Activated naive CD4-positive, alpha-beta T cell treated with anti-CD3 and anti-CD28 coated beads, Interleukin-2, amount 50 U/mL, for 72 hours (primary cell): ENCODE results near the gene UPK3A. TPM values are rescaled to one million over a fixed set of nuclear protein-coding genes. Genes with fewer than 3 reads are reported as not detected.
"Not testable (repeated sequence)": the region's sequence is repeated elsewhere in the genome, so short reads cannot be mapped to it uniquely, and the experiment has no call there.

ENCODE experiments used
- ATAC-seq, 2 donors: fragments of 150-1000 bp; cut with Tn5 transposase; 2 replicates each; pipeline ENCODE4 v1.10.0; 2021; ENCODE audit warnings: mild to moderate bottlenecking in 2 of 2, moderate library complexity in 2 of 2
- DNase-seq, 2 donors: peaks; one replicate each; pipeline ENCODE4 v3.0.0; 2021 to 2022; ENCODE audit warnings: low spot score in 2 of 2
- H3K27ac Mint-ChIP-seq, 2 donors: one replicate each; pipeline ENCODE4 v1.8.0; 2022; ENCODE audit warnings: mild to moderate bottlenecking in 2 of 2, mixed read lengths in 2 of 2
- H3K36me3 Mint-ChIP-seq, 2 donors: one replicate each; pipeline ENCODE4 v1.8.0; 2022; ENCODE audit warnings: mixed read lengths in 2 of 2
- H3K9me3 Mint-ChIP-seq, 2 donors: one replicate each; pipeline ENCODE4 v1.8.0; 2022; ENCODE audit warnings: mixed read lengths in 2 of 2
- total RNA-seq, 2 donors: library from RNA; stranded (reverse); gene quantifications; one replicate each; pipeline ENCODE4 v1.2.3, GENCODE V29; 2022

Gene UPK3A
- total RNA-seq, 2 donors from 2014 or later = not detected

GRCh38 chr22:45292731-45293442 lies 8.1 kb downstream of the UPK3A start:
- no peak for DNase-seq
- H3K27ac Mint-ChIP-seq = no peak overlapping the region
- no peaks in the 10 kb centered on the region for H3K36me3 Mint-ChIP-seq
- H3K9me3 Mint-ChIP-seq = no peaks in the 10 kb centered on the region
- no peak for ATAC-seq

GRCh38 chr22:45294030-45294429 lies 9.3 kb downstream of the UPK3A start:
- Mint-ChIP-seq H3K27ac (no peak overlapping the region), H3K9me3 (no peaks in the 10 kb centered on the region), H3K36me3 (no peaks in the 10 kb centered on the region)
- ATAC-seq (no peak), DNase-seq (no peak)

GRCh38 chr22:45295004-45295403 lies 10.3 kb downstream of the UPK3A start:
- peak overlapping the region in 1 of 2 donors; percentile 66 for H3K27ac Mint-ChIP-seq
- H3K9me3 Mint-ChIP-seq, H3K36me3 Mint-ChIP-seq, ATAC-seq, DNase-seq: not testable (repeated sequence)

- no peaks in the 10 kb centered on the region for H3K9me3 Mint-ChIP-seq
- H3K27ac Mint-ChIP-seq = peak overlapping the region; percentile 66 to 79
- no peaks in the 10 kb centered on the region for H3K36me3 Mint-ChIP-seq
- ATAC-seq (no peak), DNase-seq (no peak)
Measured at GRCh38 chr22:45295492-45295891, 10.7 kb downstream of the UPK3A start.

- Mint-ChIP-seq H3K9me3 (no peaks in the 10 kb centered on the region), H3K27ac (peak overlapping the region; percentile 60 to 79), H3K36me3 (no peaks in the 10 kb centered on the region)
- ATAC-seq (peak; percentile 68 to 84), DNase-seq (no peak)
Measured at GRCh38 chr22:45296628-45297297, 12.0 kb downstream of the UPK3A start.

GRCh38 chr22:45298934-45299505 lies 14.3 kb downstream of the UPK3A start:
- no peak overlapping the region for H3K27ac Mint-ChIP-seq
- ATAC-seq = no peak
- no peaks in the 10 kb centered on the region for H3K36me3 Mint-ChIP-seq

GRCh38 chr22:45302751-45303150 lies 18.0 kb downstream of the UPK3A start:
- ATAC-seq = peak in 1 of 2 donors; percentile 34
- Mint-ChIP-seq H3K27ac (no peak overlapping the region), H3K9me3 (no peaks in the 10 kb centered on the region)

More at GRCh38 chr22:45298934-45299505, 14.3 kb downstream of the UPK3A start:
- DNase-seq = no peak
- no peaks in the 10 kb centered on the region for H3K9me3 Mint-ChIP-seq

GRCh38 chr22:45303181-45303580 lies 18.4 kb downstream of the UPK3A start:
- H3K27ac Mint-ChIP-seq = no peak overlapping the region

More at GRCh38 chr22:45302751-45303150, 18.0 kb downstream of the UPK3A start:
- H3K36me3 Mint-ChIP-seq = no peaks in the 10 kb centered on the region
- DNase-seq = no peak

GRCh38 chr22:45304971-45305370 lies 20.2 kb downstream of the UPK3A start:
- no peak for ATAC-seq
- Mint-ChIP-seq H3K27ac (no peak overlapping the region), H3K36me3 (no peaks in the 10 kb centered on the region), H3K9me3 (no peaks in the 10 kb centered on the region)
- DNase-seq = no peak

More at GRCh38 chr22:45303181-45303580, 18.4 kb downstream of the UPK3A start:
- peak in 1 of 2 donors; percentile 47 for ATAC-seq
- no peaks in the 10 kb centered on the region for H3K36me3 Mint-ChIP-seq
- no peaks in the 10 kb centered on the region for H3K9me3 Mint-ChIP-seq
- DNase-seq = no peak

GRCh38 chr22:45305456-45306075 lies 20.8 kb downstream of the UPK3A start:
- no peak for ATAC-seq
- Mint-ChIP-seq H3K36me3 (peaks cover 1 to 2% of the 10 kb centered on the region in 2 donors), H3K27ac (no peak overlapping the region), H3K9me3 (no peaks in the 10 kb centered on the region)
- DNase-seq = no peak

GRCh38 chr22:45306139-45306538 lies 21.4 kb downstream of the UPK3A start:
- no peak overlapping the region for H3K27ac Mint-ChIP-seq
- peaks cover 7 to 8% of the 10 kb centered on the region in 2 donors for H3K36me3 Mint-ChIP-seq
- ATAC-seq (no peak), DNase-seq (no peak)
- no peaks in the 10 kb centered on the region for H3K9me3 Mint-ChIP-seq

GRCh38 chr22:45308391-45308956 lies 23.7 kb downstream of the UPK3A start:
- Mint-ChIP-seq H3K27ac (peak overlapping the region; percentile 96), H3K36me3 (peaks cover 11 to 16% of the 10 kb centered on the region in 2 donors), H3K9me3 (no peaks in the 10 kb centered on the region)
- DNase-seq = no peak
- ATAC-seq = no peak

GRCh38 chr22:45308957-45309421 lies 24.2 kb downstream of the UPK3A start:
- DNase-seq (no peak), ATAC-seq (no peak)
- Mint-ChIP-seq H3K27ac (peak overlapping the region; percentile 96), H3K36me3 (peaks cover 11 to 16% of the 10 kb centered on the region in 2 donors), H3K9me3 (no peaks in the 10 kb centered on the region)

GRCh38 chr22:45309422-45310227 lies 24.9 kb downstream of the UPK3A start, which contains the start of gene FAM118A:
TSS of gene FAM118A (plus strand) at chr22:45309934. CDS start at chr22:45322380, 12,446 bp downstream.
- Mint-ChIP-seq H3K27ac (peak within 1 kb of the TSS; percentile 96), H3K36me3 (peaks cover 11 to 16% of the 10 kb centered on the region in 2 donors), H3K9me3 (no peaks in the 10 kb centered on the region)
- DNase-seq (peak; percentile 99 to 100), ATAC-seq (peak; percentile 86 to 88)

- H3K36me3 Mint-ChIP-seq = peaks cover 11 to 16% of the 10 kb centered on the region in 2 donors
- peak overlapping the region; percentile 89 to 95 for H3K27ac Mint-ChIP-seq
- DNase-seq (peak in 1 of 2 donors; percentile 19), ATAC-seq (no peak)
- H3K9me3 Mint-ChIP-seq = no peaks in the 10 kb centered on the region
Measured at GRCh38 chr22:45310331-45310976, 25.7 kb downstream of the UPK3A start.
